Type B pancreatic cell (in vitro differentiated cells): ENCODE data around the gene RFK. TPM values are rescaled to one million over a fixed set of nuclear protein-coding genes. Genes with fewer than 3 reads are reported as not detected.

Experiments used
- DNase-seq: peaks from one replicate; pipeline ENCODE4 v3.0.0; 2021; ENCODE audit warnings: mixed read lengths; ENCODE audit not compliant: unreplicated experiment; ENCODE audit errors: extremely low spot score
- H3K27ac Mint-ChIP-seq: 2 replicates; pipeline ENCODE4 v1.8.0; 2021; ENCODE audit warnings: mild to moderate bottlenecking, mixed read lengths
- H3K27me3 Mint-ChIP-seq: 2 replicates; pipeline ENCODE4 v1.8.0; 2021; ENCODE audit warnings: mixed read lengths
- H3K36me3 Mint-ChIP-seq: 2 replicates; pipeline ENCODE4 v1.8.0; 2021; ENCODE audit warnings: mixed read lengths
- H3K4me1 Mint-ChIP-seq: one replicate; pipeline ENCODE4 v1.8.0; 2021; ENCODE audit warnings: mixed read lengths; ENCODE audit not compliant: unreplicated experiment
- H3K4me3 Mint-ChIP-seq: 2 replicates; pipeline ENCODE4 v1.8.0; 2021; ENCODE audit warnings: mild to moderate bottlenecking, mixed read lengths
- H3K9me3 Mint-ChIP-seq: 2 replicates; pipeline ENCODE4 v1.8.0; 2021; ENCODE audit warnings: mixed read lengths
- total RNA-seq: library from RNA; stranded (reverse); gene quantifications from 2 replicates; pipeline ENCODE4 v1.2.1, GENCODE V29; 2021; ENCODE audit warnings: low replicate concordance
- TF ChIP-seq, protein P1 (sequence below): fragments of 200-600 bp; sonication (generic); conservative IDR thresholded peaks from 2 replicates; pipeline ENCODE4 v1.5.0; 2021; ENCODE audit warnings: antibody characterized with exemption, mild to moderate bottlenecking

Gene RFK
- total RNA-seq, 1 donor from 2014 or later: 19.8 TPM

DNA sequence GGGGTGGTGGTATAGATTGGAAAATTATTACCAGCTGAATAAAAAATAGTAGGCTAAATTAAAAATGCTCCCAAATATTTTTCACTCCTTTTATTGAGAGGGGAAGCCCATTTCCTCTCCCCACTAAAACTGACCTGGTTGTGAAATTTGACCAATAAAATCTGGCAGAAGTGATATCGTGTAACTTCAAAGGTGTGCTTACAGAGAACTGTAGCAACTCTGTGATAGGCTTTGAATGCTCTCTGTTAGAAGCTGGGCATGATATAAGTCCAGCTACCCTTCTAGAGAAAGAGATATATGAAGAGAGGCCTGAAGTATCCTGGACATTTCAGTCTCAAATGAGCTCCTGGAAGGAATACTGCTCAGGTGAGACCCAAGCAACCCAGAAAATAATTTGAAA, 10.2 kb upstream of the RFK start:
- H3K9me3 Mint-ChIP-seq: no peaks in the 10 kb centered on the region
- TF ChIP-seq, protein P1, sequence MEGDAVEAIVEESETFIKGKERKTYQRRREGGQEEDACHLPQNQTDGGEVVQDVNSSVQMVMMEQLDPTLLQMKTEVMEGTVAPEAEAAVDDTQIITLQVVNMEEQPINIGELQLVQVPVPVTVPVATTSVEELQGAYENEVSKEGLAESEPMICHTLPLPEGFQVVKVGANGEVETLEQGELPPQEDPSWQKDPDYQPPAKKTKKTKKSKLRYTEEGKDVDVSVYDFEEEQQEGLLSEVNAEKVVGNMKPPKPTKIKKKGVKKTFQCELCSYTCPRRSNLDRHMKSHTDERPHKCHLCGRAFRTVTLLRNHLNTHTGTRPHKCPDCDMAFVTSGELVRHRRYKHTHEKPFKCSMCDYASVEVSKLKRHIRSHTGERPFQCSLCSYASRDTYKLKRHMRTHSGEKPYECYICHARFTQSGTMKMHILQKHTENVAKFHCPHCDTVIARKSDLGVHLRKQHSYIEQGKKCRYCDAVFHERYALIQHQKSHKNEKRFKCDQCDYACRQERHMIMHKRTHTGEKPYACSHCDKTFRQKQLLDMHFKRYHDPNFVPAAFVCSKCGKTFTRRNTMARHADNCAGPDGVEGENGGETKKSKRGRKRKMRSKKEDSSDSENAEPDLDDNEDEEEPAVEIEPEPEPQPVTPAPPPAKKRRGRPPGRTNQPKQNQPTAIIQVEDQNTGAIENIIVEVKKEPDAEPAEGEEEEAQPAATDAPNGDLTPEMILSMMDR: no peak
- H3K27me3 Mint-ChIP-seq: no peaks in the 10 kb centered on the region
- H3K4me3 Mint-ChIP-seq: no peak overlapping the region
- DNase-seq: no peak
- peaks cover 6% of the 10 kb centered on the region for H3K4me1 Mint-ChIP-seq
- H3K27ac Mint-ChIP-seq: no peak overlapping the region
- H3K36me3 Mint-ChIP-seq: no peaks in the 10 kb centered on the region

DNA sequence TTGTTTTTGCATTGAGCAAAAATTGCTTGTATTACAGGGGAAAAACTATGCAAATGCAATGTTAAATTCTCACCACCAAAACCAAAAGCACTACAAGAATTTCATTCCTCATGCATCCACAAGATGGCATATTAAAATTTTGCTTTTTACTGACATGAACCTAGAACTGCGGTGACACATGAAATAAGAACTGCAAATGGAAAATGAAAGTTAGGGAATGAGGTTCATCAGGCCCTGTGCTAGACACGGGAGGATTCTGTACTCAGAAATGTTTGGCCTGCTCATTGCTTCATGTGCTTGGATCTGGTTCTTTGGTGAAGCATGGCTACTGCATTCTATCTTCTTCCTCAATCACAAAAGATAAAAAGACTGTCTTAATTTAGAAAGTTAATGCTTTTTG, 9.1 kb upstream of the RFK start:
- TF ChIP-seq, protein P1: peak; percentile 70
- H3K9me3 Mint-ChIP-seq: no peaks in the 10 kb centered on the region
- no peak for DNase-seq
- peaks cover 6% of the 10 kb centered on the region for H3K4me1 Mint-ChIP-seq
- no peaks in the 10 kb centered on the region for H3K36me3 Mint-ChIP-seq
- H3K27ac Mint-ChIP-seq: peak overlapping the region; percentile 46
- H3K27me3 Mint-ChIP-seq: no peaks in the 10 kb centered on the region
- H3K4me3 Mint-ChIP-seq: no peak overlapping the region

DNA sequence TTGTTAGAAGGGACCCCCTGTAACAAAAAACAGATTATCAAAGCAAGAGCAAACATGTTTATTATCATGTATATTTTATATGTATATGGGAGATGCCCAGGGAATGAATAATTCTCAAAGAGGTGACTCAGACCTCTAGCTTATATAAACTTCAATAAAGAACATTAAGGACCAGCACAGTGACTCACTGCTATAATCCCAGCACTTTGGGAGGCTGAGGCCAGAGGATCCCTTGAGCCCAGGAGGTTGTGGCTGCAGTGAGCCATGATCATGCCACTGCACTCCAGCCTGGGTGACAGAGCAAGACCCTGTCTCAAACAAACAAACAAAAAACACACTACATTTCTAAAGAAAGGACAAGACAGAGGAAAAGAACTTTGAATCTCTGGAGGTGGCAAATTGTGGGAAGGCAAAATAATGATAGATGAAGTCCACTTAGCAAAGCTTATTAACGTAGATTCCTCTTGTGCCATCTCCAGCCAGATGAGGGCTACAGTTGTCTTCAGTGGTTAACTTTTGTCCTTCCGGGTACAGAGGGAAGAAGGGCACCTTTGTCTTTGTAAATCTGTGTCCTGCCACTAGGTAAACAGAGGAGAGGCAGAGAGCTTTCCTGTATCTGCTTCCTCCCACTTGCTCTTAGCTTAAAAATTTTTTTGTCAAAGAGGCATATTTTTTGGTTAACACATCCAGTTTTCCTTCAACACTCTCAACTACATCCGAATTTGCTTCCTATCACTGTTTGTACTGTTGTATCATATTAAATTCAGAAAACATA, 7.5 kb upstream of the RFK start:
- no peak overlapping the region for H3K4me3 Mint-ChIP-seq
- H3K27me3 Mint-ChIP-seq: no peaks in the 10 kb centered on the region
- peaks cover 6% of the 10 kb centered on the region for H3K4me1 Mint-ChIP-seq
- no peaks in the 10 kb centered on the region for H3K9me3 Mint-ChIP-seq
- no peak overlapping the region for H3K27ac Mint-ChIP-seq
- TF ChIP-seq, protein P1: no peak
- H3K36me3 Mint-ChIP-seq: no peaks in the 10 kb centered on the region
- DNase-seq: no peak

DNA sequence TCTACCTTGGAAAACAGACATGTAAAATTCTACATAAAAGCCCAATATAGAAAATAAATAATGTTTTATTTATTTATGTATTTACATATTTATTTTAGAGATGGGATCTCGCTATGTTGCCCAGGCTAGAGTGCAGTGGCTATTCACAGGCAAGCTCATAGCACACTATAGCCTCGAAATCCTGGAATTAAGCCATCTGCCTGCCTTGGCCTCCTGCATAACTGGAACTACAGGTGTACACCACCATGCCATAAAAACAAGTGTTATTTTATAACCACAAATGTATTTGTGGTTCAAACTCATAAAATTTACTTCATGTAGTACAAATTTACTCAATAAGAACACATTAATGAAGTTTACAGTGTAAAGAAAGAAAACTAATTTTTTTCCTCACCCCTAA, 7.0 kb upstream of the RFK start:
- no peak for DNase-seq
- Mint-ChIP-seq H3K9me3 (no peaks in the 10 kb centered on the region), H3K4me3 (no peak overlapping the region), H3K27ac (no peak overlapping the region), H3K36me3 (no peaks in the 10 kb centered on the region), H3K4me1 (peaks cover 6% of the 10 kb centered on the region), H3K27me3 (no peaks in the 10 kb centered on the region)
- TF ChIP-seq, protein P1: no peak

DNA sequence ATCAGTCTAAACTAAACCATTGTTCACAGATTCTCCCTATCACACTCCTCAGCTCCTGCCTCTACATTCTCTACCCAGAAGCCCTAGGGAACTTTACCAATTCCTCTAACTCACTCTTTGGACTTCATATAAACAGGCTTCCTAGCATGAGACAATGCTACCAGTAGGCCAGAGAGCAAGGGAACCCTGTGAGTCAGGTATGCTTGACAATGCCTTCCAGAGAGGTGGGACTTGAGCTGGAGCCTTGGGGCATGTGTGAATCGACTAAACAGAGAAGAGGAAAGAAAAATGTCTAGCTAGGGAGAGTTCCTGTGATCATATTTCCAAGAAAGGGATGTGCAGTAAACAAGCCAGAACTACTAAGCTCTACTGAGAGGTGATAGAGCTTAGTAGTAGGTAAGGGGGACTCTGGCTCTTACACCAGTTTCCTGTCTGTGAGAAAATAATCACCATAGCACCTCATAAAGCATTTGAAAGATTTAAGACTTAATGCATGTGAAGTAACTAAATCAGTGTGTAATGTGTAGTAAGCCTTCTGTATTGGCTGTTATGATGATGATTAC, 6.4 kb upstream of the RFK start:
- Mint-ChIP-seq H3K27ac (peak overlapping the region; percentile 51), H3K9me3 (no peaks in the 10 kb centered on the region), H3K36me3 (no peaks in the 10 kb centered on the region), H3K4me1 (peaks cover 7% of the 10 kb centered on the region), H3K4me3 (no peak overlapping the region), H3K27me3 (no peaks in the 10 kb centered on the region)
- DNase-seq: no peak
- TF ChIP-seq, protein P1: no peak
